HG03558 (cell line): ENCODE results near the gene APPBP2.
"Not testable (repeated sequence)": the region's sequence is repeated elsewhere in the genome, so short reads cannot be mapped to it uniquely, and the experiment has no call there.

Source experiments
- ATAC-seq: cut with Tn5 transposase; IDR thresholded peaks from one replicate; pipeline ENCODE4 v1.9.1; 2021; ENCODE audit warnings: moderate number of reproducible peaks; ENCODE audit not compliant: unreplicated experiment; ENCODE audit errors: extremely low read depth

The APPBP2 gene, protein sequence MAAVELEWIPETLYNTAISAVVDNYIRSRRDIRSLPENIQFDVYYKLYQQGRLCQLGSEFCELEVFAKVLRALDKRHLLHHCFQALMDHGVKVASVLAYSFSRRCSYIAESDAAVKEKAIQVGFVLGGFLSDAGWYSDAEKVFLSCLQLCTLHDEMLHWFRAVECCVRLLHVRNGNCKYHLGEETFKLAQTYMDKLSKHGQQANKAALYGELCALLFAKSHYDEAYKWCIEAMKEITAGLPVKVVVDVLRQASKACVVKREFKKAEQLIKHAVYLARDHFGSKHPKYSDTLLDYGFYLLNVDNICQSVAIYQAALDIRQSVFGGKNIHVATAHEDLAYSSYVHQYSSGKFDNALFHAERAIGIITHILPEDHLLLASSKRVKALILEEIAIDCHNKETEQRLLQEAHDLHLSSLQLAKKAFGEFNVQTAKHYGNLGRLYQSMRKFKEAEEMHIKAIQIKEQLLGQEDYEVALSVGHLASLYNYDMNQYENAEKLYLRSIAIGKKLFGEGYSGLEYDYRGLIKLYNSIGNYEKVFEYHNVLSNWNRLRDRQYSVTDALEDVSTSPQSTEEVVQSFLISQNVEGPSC

DNA sequence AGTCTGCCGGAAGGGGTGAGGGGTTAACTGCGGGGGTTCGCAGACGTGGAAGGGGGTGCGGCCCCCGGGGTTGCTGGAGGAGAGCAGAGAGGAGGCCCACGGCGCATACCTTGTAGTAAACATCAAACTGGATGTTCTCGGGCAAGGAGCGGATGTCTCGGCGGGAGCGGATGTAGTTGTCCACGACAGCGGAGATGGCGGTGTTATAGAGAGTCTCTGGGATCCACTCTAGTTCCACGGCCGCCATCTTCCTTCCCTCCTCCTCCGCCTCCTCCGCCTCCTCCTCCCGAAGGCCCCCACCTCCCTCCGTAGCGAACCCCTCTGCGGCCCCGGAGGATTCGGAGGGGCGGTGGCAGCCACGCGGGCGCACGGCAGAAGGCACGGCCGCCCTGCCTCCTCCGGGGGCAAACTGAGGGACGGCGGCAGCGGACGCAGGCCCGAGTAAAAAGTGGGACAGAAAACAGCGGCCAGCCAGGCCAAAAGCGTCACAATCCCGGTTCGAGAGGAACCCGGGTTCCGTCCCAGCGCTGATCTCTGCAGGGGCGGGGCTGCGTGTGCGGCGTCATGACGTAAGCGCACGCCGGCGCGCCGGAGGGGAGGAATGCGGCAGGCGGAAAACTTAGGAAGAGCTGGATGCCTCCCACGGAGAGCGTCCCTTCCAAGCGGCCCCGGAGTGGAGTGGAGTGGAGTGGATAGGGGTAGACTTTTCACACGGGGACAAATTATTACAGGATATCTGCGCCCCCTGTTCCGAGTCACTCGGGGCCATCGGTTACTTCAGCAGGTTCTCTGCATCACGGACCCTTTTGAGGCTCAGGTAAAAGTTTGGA is at the start of gene APPBP2:
TSS of gene APPBP2 (minus strand) at position 558 of the 830 bp plus-strand sequence. CDS start at position 247, 311 bp downstream.
- ATAC-seq = peak; percentile 58

DNA sequence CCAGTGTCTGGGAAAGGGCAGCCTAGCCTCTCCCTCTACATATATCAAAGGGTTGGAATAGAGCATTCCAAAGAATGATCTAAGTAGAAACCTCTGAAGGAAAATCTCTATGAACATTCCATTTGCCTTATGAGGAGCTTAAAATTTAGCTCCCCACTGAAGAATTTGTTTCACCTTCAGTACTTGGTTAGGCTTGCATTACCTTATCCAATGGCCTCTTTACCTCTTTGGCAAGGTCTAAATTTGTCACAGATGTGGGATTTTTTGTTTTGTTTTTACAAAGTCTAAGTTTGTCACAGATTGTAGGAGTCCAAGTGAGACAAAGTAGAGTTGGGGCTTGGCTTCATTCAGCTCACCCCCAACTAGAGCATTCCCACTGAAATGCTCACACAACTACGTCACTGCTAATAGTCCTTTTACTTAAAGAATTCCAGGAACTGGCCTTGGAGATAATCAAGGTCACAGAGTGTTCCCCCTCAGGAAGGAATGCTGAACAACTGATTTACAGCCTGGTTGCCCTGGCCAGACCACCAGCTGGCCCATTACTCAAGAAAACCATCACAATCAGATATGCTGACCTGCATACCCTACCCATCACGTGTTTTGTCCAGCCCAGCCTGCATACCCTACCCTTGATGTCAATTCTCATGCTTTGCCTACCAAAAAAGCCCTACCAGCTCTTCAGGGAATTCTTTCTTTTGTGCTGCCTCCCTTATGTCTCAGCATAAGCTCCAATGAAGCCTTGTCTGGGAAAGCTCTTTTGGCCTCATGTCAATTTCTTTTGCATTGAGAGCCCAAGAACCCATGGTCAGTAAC is 47.4 kb upstream of the APPBP2 start:
- no peak for ATAC-seq

DNA sequence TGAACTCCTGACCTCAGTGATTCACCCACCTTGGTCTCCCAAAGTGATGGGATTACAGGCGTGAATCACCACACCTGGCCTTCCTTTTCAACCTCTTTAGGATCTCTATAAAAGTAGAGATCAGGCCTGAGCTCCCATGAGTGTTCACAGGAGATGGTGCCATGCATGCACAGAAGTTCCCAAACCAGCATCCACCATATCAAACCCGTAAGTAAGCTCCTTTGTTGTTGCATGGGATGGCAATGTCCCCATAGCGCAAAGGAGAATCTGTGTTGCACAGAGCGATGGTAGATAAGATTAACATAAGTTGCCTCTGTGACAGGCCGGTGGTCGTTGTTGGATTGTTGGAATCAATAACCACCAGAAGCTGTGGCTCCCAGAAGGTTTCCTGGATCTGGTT is 39.2 kb upstream of the APPBP2 start:
- no peak for ATAC-seq

DNA sequence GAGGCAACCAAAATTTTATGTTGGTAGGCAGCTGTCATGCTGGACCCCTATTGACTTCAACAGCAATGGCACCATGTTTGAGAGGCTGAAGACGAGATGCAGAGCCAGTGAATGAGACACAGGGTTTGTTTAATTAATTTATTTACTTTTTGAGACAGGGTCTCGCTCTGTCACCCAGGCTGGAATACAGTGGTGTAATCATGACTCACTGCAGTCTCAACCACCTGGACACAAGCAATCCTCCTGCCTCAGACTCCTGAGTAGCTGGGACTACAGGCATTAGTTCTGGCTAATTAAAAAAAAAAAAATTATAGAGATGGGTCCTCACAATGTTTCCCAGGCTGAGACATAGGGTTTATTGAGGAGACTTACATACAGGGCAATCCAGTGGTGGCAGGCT is 37.7 kb upstream of the APPBP2 start:
- no peak for ATAC-seq

DNA sequence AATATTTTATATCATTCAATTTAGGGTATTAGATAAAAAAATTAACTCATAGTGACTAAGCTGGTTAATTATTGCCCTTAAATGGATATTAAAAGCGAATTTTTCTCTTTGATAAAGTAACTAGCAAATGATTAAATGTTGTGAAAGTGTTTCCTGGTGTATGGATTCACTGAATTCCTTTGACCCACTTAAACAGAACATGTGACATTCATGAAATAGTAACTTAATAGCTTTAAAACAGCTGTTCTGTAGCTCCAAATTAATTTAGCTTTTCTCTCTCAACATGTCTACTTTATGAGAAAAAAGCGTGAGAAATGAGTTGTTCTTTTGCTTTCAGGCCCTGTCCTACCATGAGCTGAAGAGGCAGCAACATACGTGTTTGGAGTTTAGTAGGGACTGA is 36.4 kb upstream of the APPBP2 start:
- ATAC-seq = no peak

DNA sequence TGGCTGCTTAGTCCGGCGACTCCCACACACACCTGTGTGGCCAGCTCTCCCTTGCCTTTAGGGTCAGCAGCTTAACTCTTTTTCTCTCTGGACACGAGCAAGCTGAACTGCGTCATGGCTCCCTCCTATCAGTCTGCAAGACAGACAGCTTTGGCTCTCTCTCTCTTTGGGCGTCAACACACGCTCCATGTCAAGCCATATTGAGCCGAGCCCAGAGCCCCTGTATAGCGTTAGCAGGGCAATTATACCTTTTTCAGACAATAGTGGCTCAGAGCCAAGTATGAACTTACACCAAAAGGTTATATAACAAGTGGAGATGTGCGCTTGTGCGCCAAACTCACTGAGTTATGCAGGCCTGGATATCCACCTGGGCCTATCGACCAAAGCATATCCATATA is 34.8 kb upstream of the APPBP2 start:
- ATAC-seq = no peak

DNA sequence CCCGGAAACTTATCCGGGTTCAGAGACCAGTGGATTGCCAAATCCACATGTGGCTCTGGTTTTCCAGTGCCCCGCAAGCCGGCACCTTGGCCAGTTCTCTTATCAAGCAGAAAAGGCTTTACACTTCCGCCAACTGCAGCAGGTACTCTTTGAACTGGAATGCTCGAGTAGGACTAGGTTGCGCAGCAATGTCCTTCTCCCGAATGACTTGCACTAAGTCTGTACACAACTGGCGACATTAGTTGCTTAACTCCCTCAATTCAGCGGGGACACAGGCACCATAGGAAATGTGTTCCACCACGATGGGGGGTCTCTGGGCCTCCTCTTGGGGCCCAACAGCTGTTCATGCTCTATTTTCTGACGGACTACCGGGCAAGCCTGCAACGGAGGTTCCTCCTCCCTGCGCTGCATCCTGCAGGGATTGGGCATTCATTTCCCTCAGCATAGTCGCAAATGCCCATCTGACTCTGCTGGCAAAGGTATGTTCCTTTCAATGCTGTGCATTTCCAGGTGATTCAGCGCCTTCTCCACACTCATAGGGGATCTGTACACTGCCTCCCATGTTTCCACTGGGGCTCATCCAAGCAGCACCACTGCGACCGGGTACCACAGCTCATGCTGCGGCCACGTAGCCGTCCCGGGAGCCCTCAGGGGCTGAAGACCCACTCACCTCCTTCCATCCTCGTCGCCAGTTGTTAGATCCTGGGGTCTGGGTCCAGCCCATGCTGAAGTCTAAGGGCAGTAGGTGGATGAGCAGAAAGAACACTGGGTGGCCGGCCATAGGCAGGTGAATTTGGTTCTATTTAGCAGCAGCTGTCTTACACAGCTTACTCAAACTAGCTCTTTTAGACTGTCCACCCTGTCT is 34.2 kb upstream of the APPBP2 start:
- ATAC-seq = no peak

DNA sequence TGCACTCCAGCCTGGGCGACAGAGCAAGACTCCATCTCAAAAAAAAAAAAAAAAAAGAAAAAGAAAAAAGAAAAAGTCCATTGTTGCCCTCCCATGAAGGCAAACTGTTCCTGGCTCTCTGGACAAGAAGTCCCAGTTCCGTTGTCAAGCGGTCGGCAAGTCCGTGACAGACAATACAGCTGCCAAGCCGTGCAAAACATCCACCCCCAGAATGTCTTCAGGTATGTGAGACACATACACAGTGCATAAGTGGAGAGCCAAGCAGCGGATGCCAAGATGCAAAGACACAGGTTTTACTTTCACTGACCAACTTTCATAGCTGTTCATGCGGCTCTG is 33.6 kb upstream of the APPBP2 start:
- ATAC-seq = no peak

DNA sequence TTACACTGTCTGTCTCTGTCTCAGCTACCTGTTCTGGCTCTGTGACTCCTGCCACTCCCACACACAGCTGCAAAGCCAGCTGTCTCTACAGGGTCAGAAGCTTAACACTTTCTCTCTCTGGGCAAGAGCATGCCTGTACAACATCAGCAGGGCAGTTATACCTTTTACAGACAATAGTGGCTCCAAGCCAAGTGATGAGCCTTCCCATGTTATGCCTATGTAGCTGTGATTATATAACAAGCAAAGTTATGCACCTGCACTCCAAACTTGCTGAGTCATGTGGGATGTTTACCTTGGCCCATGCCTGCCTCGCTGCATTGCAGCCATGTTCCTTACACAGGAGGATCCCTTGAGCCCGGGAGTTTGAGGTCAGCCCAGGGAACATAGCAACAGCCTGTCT is 31.8 kb upstream of the APPBP2 start:
- ATAC-seq = no peak

DNA sequence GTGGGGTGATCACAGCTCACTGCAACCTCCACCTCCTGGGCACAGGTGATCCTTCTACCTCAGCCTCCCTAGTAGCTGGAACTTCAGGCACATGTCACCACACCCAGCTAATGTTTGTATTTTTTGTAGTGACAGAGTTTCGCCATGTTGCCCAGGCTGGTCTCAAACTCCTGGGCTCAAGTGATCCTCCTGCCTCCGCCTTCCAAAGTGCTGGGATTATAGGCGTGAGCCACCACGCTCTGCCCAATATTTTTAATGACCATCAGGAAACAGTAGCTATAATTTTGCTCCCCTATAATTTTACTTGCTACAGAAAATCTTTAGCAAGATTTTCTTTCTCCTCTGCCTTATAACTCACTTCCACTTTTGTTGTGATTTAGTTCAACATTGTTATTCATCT is 29.7 kb upstream of the APPBP2 start:
- no peak for ATAC-seq

DNA sequence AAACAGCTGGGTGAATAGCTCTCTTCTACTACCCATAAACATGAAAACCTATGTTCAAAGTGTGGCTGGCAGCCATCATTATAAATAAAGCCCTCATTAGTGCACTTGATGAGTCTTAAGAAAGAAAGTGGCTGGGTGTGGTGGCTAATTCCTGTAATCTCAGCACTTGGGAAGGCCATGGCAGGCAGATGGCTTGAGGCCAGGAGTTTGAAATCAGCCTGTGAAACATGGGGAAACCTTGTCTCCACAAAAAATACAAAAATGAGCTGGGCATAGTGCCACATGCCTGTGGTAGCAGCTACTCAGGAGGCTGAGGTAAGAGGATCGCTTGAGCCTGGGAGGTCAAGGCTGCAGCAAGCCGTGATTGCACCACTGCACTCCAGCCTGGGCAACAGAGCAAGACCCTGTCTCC is 28.3 kb upstream of the APPBP2 start:
- no peak for ATAC-seq

DNA sequence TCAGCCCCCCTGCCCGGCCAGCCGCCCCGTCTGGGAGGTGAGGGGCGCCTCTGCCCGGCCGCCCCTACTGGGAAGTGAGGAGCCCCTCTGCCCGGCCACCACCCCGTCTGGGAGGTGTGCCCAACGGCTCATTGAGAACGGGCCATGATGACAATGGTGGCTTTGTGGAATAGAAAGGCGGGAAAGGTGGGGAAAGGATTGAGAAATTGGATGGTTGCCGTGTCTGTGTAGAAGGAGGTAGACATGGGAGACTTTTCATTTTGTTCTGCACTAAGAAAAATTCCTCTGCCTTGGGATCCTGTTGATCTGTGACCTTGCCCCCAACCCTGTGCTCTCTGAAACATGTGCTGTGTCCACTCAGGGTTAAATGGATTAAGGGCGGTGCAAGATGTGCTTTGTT is 26.2 kb upstream of the APPBP2 start:
- ATAC-seq = not testable (repeated sequence)

DNA sequence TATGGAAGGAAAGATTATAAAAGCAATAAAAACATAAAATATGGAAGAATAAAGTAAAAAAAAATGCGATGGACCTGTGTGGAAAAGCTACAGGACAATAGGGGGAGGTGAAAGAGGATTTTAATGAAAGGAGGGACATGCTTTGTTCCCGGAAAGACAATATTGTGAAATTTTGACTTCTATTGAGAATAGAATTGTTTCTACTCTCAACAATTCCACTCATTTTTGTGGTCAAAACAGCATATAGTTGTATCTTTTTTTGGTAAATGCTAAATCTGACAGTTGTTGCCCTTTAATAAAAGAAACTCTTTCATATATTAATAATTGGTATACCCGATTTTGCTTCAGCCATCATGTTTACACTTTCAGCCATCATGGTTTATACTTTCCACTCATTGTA is 22.9 kb upstream of the APPBP2 start:
- ATAC-seq = no peak

DNA sequence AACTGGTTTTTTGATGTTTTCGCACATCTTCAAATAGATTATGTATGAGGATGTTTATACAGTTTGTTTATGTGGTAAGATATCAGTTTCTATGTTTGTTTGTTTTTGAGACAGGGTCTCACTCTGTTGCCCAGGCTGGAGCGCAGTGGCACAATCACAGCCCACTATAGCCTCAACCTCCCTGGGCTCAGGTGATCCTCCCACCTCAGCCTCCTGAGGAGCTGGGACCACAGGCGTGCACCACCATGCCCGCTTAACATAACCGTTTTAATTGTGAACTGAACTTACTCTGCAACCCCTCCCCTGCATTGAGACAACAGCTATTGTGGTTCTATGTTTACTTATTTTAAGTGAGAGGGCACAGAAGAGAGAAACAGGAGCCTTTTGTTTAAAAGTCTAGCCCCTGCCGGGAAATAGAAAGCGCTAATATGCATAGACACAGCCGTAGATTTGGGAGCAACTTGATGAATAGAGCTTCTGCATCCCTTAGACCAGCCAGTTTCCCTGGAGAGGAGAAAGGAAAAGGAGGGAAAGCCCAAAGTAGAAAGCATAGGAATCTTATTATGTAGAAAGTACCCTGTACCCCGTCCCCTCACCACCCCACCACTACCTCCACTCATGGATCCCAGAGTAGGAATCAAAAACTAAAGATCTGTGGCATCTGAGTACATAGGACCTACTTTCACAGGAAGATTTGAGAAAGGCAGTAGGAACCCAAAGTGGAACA is 19.6 kb upstream of the APPBP2 start:
- no peak for ATAC-seq

DNA sequence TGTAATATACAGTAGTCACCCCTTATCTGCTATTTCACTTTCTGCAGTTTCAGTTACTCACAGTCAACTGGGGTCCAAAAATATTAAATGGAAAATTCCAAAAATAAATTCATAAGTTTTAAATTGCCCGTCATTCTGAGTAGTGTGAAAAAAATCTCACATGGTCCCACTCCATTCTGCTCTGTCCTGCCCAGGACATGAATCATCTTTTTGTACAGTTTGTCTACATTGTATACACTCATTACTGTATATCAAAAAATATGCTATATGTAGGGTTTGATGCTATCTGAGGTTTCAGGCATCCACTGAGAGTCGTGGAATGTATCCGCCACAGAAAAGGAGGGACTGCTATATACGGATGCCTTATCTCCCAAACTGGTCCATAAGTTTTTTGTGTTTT is 16.0 kb upstream of the APPBP2 start:
- no peak for ATAC-seq

DNA sequence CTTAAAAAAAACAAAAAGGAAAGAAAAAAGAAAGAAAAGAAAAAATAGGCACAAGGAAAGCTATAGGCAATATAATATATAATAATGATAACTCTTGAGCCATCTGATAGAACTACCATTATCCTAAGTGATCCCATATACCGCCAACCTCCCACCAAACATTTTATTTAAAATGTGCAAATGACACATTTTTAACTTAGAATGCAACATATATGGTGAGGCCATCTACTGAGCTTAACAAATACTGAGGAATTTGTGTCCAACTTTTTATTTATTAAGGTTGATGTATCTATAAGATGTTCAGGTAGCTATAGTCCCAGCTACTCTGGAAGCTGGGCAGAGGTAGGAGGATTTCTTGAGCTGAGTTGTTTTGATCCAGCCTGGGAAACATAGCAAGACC is 14.4 kb upstream of the APPBP2 start:
- ATAC-seq = no peak

DNA sequence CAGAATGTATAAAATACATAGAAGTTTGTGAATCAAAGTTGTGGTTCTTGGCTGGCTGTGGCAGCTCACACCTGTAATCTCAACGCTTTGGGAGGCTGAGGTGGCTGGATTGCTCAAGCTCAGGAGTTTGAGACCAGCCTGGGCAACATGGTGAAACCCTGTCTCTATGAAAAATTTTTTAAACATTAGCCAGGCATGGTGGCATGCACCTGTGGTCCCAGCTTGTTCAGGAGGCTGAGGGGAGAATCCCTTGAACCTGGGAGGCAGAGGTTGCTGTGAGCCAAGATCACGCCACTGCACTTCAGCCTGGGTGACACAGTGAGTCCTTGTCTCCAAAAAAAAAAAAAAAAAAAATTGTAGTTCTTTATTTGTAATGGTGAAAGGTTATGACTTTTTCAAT is 13.8 kb upstream of the APPBP2 start:
- no peak for ATAC-seq

DNA sequence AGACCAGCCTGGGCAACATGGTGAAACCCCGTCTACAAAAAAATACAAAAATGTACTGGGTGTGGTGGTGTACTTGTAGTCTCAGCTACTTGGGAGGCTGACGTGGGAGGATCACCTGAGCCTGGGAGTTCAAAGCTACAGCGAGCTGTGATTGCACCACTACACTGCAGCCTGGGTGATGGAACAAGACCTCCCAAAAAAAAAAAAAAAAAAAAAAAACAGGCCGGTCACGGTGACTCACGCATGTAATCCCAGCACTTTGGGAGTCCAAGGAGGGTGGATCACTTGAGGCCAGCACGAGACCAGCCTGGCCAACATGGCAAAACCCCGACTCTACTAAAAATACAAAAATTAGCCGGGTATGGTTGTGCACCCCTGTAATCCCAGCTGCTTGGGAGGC is 12.7 kb upstream of the APPBP2 start:
- no peak for ATAC-seq
